Dedifferentiated amniotic fluid mesenchymal stem cell (primary cell): Measurements from ENCODE around the gene CKMT1A.

Source experiments
- DNase-seq: peaks from one replicate; pipeline ENCODE4 v3.0.0-alpha.2; 2016; ENCODE audit errors: extremely low spot score

Gene CKMT1A

DNA sequence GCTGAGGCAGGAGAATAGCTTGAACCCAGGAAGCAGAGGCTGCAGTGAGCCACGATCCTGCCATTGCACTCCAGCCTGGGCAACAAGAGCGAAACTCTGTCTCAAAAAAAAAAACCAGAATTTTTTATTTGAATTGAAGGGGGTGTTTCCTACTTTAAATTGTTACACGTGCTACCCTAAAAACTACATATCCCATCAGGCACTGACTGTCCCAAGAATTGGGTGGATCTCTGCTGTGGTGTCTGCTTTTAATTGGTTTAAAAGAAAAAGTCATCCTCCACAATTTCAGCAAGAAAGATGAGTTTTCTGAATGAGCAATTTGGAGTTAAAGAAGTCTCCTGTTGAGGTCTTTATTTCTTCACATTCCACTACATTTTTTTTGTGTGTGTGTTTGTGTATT lies 54.7 kb downstream of the CKMT1A start:
- DNase-seq: no peak
